ENCODE measurements around the gene TMPRSS11D. TPM values are rescaled to one million over a fixed set of nuclear protein-coding genes. Genes with fewer than 3 reads are reported as not detected.

TMPRSS11D gene
- total RNA-seq, 1 donor from 2014 or later = not detected

DNA sequence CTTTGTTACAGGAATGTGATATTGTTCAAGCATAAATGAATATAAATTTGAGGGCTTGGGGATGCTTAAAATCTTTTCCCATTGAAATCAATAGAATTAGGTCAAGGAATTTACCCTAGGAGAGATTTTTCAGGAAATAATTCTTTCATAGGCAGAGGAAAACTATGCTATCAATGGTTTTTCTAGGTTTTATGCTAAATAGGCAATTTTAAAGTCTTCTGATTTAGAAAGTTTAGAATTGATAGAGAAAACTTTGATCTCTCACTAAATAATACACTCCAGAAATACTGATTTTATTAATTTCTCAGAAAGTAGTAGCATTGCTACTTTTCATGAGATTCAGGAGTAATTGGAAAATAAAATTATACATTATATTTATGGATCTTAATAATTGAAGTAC lies 93.1 kb downstream of the TMPRSS11D start:
- Mint-ChIP-seq H3K27me3 (ENCODE audit: unreplicated experiment) (peaks cover 1% of the 10 kb centered on the region), H3K4me1 (ENCODE audit: low read depth, unreplicated experiment) (no peaks in the 10 kb centered on the region), H3K9me3 (ENCODE audit: unreplicated experiment) (no peaks in the 10 kb centered on the region), H3K27ac (ENCODE audit: unreplicated experiment) (no peak overlapping the region), H3K4me3 (ENCODE audit: unreplicated experiment) (no peak overlapping the region), H3K36me3 (ENCODE audit: unreplicated experiment) (no peaks in the 10 kb centered on the region)
- no peak for DNase-seq
- TF ChIP-seq, protein P1, sequence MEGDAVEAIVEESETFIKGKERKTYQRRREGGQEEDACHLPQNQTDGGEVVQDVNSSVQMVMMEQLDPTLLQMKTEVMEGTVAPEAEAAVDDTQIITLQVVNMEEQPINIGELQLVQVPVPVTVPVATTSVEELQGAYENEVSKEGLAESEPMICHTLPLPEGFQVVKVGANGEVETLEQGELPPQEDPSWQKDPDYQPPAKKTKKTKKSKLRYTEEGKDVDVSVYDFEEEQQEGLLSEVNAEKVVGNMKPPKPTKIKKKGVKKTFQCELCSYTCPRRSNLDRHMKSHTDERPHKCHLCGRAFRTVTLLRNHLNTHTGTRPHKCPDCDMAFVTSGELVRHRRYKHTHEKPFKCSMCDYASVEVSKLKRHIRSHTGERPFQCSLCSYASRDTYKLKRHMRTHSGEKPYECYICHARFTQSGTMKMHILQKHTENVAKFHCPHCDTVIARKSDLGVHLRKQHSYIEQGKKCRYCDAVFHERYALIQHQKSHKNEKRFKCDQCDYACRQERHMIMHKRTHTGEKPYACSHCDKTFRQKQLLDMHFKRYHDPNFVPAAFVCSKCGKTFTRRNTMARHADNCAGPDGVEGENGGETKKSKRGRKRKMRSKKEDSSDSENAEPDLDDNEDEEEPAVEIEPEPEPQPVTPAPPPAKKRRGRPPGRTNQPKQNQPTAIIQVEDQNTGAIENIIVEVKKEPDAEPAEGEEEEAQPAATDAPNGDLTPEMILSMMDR (IDR thresholded peaks at IDR 0.05; ENCODE audit: partially characterized antibody, unreplicated experiment) = no peak

DNA sequence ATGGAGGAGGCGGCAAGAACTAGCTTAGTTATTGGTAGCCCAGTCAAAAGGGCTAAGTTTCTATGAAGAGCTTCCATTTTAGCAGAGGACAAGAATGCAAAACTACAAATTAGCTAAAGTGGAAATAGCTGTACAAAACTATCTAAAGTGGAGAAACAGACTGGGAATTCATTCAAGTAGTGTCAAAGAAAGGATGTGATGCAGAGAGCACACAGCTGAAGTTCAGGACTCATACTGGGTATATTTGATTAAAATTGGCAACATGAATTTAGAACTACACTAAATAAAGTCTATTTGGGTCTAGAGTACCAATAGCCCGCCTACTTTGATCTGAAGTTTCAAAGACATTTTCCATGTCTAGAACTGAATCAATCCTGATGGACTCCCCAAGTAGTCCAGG lies 96.5 kb downstream of the TMPRSS11D start:
- H3K9me3 Mint-ChIP-seq (ENCODE audit: unreplicated experiment) = no peaks in the 10 kb centered on the region
- H3K4me1 Mint-ChIP-seq (ENCODE audit: low read depth, unreplicated experiment) = no peaks in the 10 kb centered on the region
- H3K36me3 Mint-ChIP-seq (ENCODE audit: unreplicated experiment) = no peaks in the 10 kb centered on the region
- H3K4me3 Mint-ChIP-seq (ENCODE audit: unreplicated experiment) = no peak overlapping the region
- DNase-seq = no peak
- H3K27me3 Mint-ChIP-seq (ENCODE audit: unreplicated experiment) = peaks cover 1% of the 10 kb centered on the region
- H3K27ac Mint-ChIP-seq (ENCODE audit: unreplicated experiment) = no peak overlapping the region
- TF ChIP-seq, protein P1 (IDR thresholded peaks at IDR 0.05; ENCODE audit: partially characterized antibody, unreplicated experiment) = no peak

DNA sequence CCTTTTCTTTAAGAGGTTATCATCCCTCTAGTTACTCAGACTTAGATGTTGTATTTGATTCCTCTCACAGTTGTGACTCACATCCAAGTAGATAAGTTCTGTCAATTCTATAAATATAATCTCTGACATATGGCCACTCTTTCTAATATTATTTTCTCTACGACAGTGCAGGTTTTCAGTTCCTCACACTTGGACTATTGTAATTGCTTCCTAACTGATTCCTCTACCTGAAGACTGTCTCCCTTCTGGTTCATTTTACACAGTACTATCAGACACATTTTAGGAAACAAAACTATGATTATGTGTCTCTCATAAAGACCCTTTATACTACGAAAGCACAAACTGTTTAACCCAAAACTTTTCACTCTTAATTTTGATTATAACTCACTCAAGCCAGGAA lies 98.3 kb downstream of the TMPRSS11D start:
- Mint-ChIP-seq H3K27ac (ENCODE audit: unreplicated experiment) (no peak overlapping the region), H3K36me3 (ENCODE audit: unreplicated experiment) (no peaks in the 10 kb centered on the region), H3K4me1 (ENCODE audit: low read depth, unreplicated experiment) (no peaks in the 10 kb centered on the region), H3K4me3 (ENCODE audit: unreplicated experiment) (no peak overlapping the region), H3K9me3 (ENCODE audit: unreplicated experiment) (no peaks in the 10 kb centered on the region), H3K27me3 (ENCODE audit: unreplicated experiment) (no peaks in the 10 kb centered on the region)
- TF ChIP-seq, protein P1 (IDR thresholded peaks at IDR 0.05; ENCODE audit: partially characterized antibody, unreplicated experiment) = no peak
- DNase-seq = no peak

DNA sequence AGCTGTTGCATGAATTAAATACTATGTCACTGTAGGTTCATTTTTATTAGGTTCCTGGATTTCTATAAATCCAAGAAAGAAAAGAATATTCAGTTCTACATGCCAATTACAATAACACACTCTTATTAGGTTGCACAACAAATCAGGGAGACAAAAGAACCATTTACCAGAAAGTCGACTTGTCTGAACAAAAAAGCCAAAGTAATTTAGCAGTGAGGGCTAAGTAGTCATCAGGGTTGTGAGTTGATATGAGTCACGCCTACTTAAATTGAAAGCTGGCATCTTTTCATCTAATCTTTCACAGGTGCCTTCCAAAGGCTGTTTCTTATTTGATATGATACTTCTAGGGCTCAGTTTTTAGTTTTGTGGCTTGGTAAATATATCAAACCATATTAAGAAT lies 104.2 kb downstream of the TMPRSS11D start:
- TF ChIP-seq, protein P1 (IDR thresholded peaks at IDR 0.05; ENCODE audit: partially characterized antibody, unreplicated experiment) = no peak
- Mint-ChIP-seq H3K27me3 (ENCODE audit: unreplicated experiment) (no peaks in the 10 kb centered on the region), H3K36me3 (ENCODE audit: unreplicated experiment) (no peaks in the 10 kb centered on the region), H3K27ac (ENCODE audit: unreplicated experiment) (no peak overlapping the region), H3K4me1 (ENCODE audit: low read depth, unreplicated experiment) (peaks cover 3% of the 10 kb centered on the region), H3K4me3 (ENCODE audit: unreplicated experiment) (no peak overlapping the region), H3K9me3 (ENCODE audit: unreplicated experiment) (no peaks in the 10 kb centered on the region)
- no peak for DNase-seq

DNA sequence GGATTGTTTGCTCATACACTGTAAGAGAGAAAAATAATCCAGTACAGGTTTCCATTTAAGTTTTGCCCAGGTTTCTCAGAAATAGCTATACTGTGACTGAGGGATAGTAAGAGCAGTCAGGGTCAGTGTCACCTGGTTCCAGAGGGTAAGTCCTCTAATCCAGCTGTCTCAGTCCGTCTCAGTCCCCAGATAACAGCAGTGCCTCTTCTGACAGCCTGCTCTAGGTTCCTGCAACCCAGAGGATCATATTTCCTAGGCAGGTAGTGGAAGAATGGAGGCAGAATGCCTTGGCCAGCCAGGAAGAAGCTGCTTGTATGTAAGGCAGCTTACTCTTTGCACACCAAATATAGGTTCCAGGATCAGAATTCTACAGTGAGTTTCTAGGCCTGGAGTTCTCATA lies 107.1 kb downstream of the TMPRSS11D start:
- no peak overlapping the region for H3K4me3 Mint-ChIP-seq (ENCODE audit: unreplicated experiment)
- H3K9me3 Mint-ChIP-seq (ENCODE audit: unreplicated experiment) = no peaks in the 10 kb centered on the region
- DNase-seq = no peak
- H3K4me1 Mint-ChIP-seq (ENCODE audit: low read depth, unreplicated experiment) = peaks cover 3% of the 10 kb centered on the region
- no peak overlapping the region for H3K27ac Mint-ChIP-seq (ENCODE audit: unreplicated experiment)
- no peaks in the 10 kb centered on the region for H3K36me3 Mint-ChIP-seq (ENCODE audit: unreplicated experiment)
- H3K27me3 Mint-ChIP-seq (ENCODE audit: unreplicated experiment) = no peaks in the 10 kb centered on the region
- TF ChIP-seq, protein P1 (IDR thresholded peaks at IDR 0.05; ENCODE audit: partially characterized antibody, unreplicated experiment) = no peak

Other genes starting within 250 kb of the TMPRSS11D start
- gene UBA6, start 182.8 kb downstream of the TMPRSS11D start, total RNA-seq (ENCODE audit: unreplicated experiment) = 85.7 TPM
- gene GNRHR, start 129.6 kb downstream of the TMPRSS11D start, total RNA-seq (ENCODE audit: unreplicated experiment) = not detected
- gene TMPRSS11A, start 79.5 kb upstream of the TMPRSS11D start, total RNA-seq (ENCODE audit: unreplicated experiment) = not detected
- gene TMPRSS11F, start 245.9 kb upstream of the TMPRSS11D start, total RNA-seq (ENCODE audit: unreplicated experiment) = not detected

Measured in glutamatergic neuron (in vitro differentiated cells).